AG04449 (cell line): ENCODE data around the gene MLEC.

Experiments
- CTCF ChIA-PET: fragments of 350-600 bp; formaldehyde crosslinking; extraction: SDS; loops from one replicate; lab custom pipeline; 2021; ENCODE audit warnings: antibody characterized with exemption; lab: Yijun Ruan, JAX
- POLR2A ChIA-PET: fragments of 400-600, 350-600 bp; formaldehyde crosslinking; extraction: SDS; loops from one replicate; lab custom pipeline; 2020; ENCODE audit warnings: antibody characterized with exemption, inconsistent platforms; lab: Yijun Ruan, JAX
- DNase-seq: peaks from one replicate; pipeline ENCODE4 v3.0.0-alpha.2; 2010; ENCODE audit warnings: low read depth, low spot score
- H3K4me3 ChIP-seq: 2 replicates; pipeline ENCODE4 v1.5.1; 2011; ENCODE audit warnings: low read depth, mild to moderate bottlenecking, control low read depth, low read length
- CTCF ChIP-seq: IDR thresholded peaks from one replicate; pipeline ENCODE4 v1.5.1; 2011; ENCODE audit warnings: mild to moderate bottlenecking, moderate library complexity, low read length, control low read depth, inconsistent platforms; ENCODE audit not compliant: insufficient read depth; ENCODE audit errors: missing control alignments

Gene MLEC

GRCh38 chr12:120700886-120701285 lies 13.9 kb downstream of the MLEC start:
- DNase-seq: no peak
- CTCF ChIA-PET: interaction anchor here (1.0 to 3.1 kb wide), 4 partner anchors 10 to 271 kb away, joined by 3 to 12 read pairs (median 8); no protein-coding TSS in a partner anchor
- TF ChIP-seq CTCF: no peak
- no peak overlapping the region for H3K4me3 ChIP-seq
- POLR2A ChIA-PET: no interaction called here

- CTCF ChIA-PET: interaction anchor here (2.3 to 3.1 kb wide), 2 partner anchors 13 to 56 kb away, joined by 9 to 11 read pairs; no protein-coding TSS in a partner anchor
Observed at GRCh38 chr12:120702637-120703036, 15.7 kb downstream of the MLEC start.

GRCh38 chr12:120703311-120703942 lies 16.5 kb downstream of the MLEC start:
- H3K4me3 ChIP-seq: no peak overlapping the region
- POLR2A ChIA-PET: no interaction called here
- CTCF ChIA-PET: interaction anchor here (0.6 to 2.3 kb wide), 2 partner anchors 12 to 56 kb away, joined by 3 to 9 read pairs; no protein-coding TSS in a partner anchor
- TF ChIP-seq CTCF: no peak
- DNase-seq: no peak

More at GRCh38 chr12:120702637-120703036, 15.7 kb downstream of the MLEC start:
- no peak for DNase-seq
- POLR2A ChIA-PET: no interaction called here
- no peak overlapping the region for H3K4me3 ChIP-seq
- TF ChIP-seq CTCF: no peak

- TF ChIP-seq CTCF: no peak
- POLR2A ChIA-PET: no interaction called here
- no peak for DNase-seq
- H3K4me3 ChIP-seq: no peak overlapping the region
- CTCF ChIA-PET: interaction anchor here (1.1 to 1.2 kb wide), 3 partner anchors 11 to 124 kb away, joined by 3 read pairs; partner anchors contain the start of gene POP5
Observed at GRCh38 chr12:120705618-120706017, 18.7 kb downstream of the MLEC start.

- TF ChIP-seq CTCF: no peak
- ChIA-PET POLR2A (no interaction called here), CTCF (interaction anchor here (1.1 to 1.2 kb wide), 3 partner anchors 11 to 125 kb away, joined by 3 read pairs; partner anchors contain the start of gene POP5)
- H3K4me3 ChIP-seq: no peak overlapping the region
- DNase-seq: no peak
Observed at GRCh38 chr12:120706029-120706428, 19.1 kb downstream of the MLEC start.

- CTCF ChIA-PET: interaction anchor here (1.2 to 4.4 kb wide), 3 partner anchors 18 to 126 kb away, joined by 3 to 48 read pairs (median 3); no protein-coding TSS in a partner anchor
- no peak for DNase-seq
Observed at GRCh38 chr12:120708651-120709050, 21.7 kb downstream of the MLEC start.

More at GRCh38 chr12:120708651-120709050, 21.7 kb downstream of the MLEC start:
- no peak overlapping the region for H3K4me3 ChIP-seq
- no peak for TF ChIP-seq CTCF
- POLR2A ChIA-PET: no interaction called here
